IPS DF 6.9 (cell line): ENCODE measurements around the gene TTR.

Experiments used
- DNase-seq: peaks from one replicate; pipeline ENCODE4 v3.0.0-alpha.2; 2013; ENCODE audit warnings: low read depth, low spot score
- H3K27ac ChIP-seq: one replicate; pipeline ENCODE4 v1.5.1; 2013; ENCODE audit warnings: low read length, control low read depth
- H3K27me3 ChIP-seq: 2 replicates; pipeline ENCODE4 v1.6.1; 2013; ENCODE audit warnings: mild to moderate bottlenecking, low read length; ENCODE audit not compliant: control insufficient read depth, insufficient read depth
- H3K36me3 ChIP-seq: 2 replicates; pipeline ENCODE4 v1.6.1; 2013; ENCODE audit warnings: low read length; ENCODE audit not compliant: control insufficient read depth, insufficient read depth
- H3K4me1 ChIP-seq: 2 replicates; pipeline ENCODE4 v1.6.1; 2013; ENCODE audit warnings: low read length; ENCODE audit not compliant: control insufficient read depth, insufficient read depth
- H3K4me3 ChIP-seq: 2 replicates; pipeline ENCODE4 v1.5.1; 2013; ENCODE audit warnings: mild to moderate bottlenecking, low read length
- H3K9me3 ChIP-seq: 2 replicates; pipeline ENCODE4 v1.6.1; 2013; ENCODE audit warnings: low read length, inconsistent platforms; ENCODE audit not compliant: control insufficient read depth, insufficient read depth
- WGBS: extraction: QIAGEN DNeasy Blood & Tissue Kit; methylation state at CpG from one replicate; pipeline ENCODE4 v1.1.7; 2013; ENCODE audit warnings: mixed read lengths, missing lambda C conversion rate; ENCODE audit not compliant: insufficient read length, insufficient coverage; 5-methylcytosine and 5-hydroxymethylcytosine counted together

TTR gene

DNA sequence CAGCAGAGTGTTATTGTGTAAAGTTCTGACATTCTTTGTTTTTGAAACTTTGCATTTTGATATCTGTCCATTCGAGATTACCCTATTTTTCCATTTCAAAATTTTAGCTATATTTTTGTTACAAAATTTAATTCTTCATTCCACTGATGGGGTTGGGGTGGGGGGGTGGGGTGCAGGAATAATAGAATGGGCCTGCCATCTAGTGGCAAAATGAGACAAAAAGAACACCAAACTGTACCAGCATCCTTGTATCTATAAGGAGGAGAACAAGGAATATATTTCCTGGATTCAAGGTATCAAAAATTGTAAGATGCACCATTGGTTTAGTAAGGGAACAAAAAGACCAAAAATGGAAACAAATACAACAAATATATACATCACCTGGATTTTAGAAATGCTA is 27.9 kb upstream of the TTR start:
- H3K9me3 ChIP-seq: no peaks in the 10 kb centered on the region
- H3K27me3 ChIP-seq: no peaks in the 10 kb centered on the region
- no peaks in the 10 kb centered on the region for H3K36me3 ChIP-seq
- no peak overlapping the region for H3K4me3 ChIP-seq
- no peaks in the 10 kb centered on the region for H3K4me1 ChIP-seq
- no peak for DNase-seq
- WGBS: no CpG with 5 or more reads among the region's 1 CpG
- H3K27ac ChIP-seq: no peak overlapping the region

DNA sequence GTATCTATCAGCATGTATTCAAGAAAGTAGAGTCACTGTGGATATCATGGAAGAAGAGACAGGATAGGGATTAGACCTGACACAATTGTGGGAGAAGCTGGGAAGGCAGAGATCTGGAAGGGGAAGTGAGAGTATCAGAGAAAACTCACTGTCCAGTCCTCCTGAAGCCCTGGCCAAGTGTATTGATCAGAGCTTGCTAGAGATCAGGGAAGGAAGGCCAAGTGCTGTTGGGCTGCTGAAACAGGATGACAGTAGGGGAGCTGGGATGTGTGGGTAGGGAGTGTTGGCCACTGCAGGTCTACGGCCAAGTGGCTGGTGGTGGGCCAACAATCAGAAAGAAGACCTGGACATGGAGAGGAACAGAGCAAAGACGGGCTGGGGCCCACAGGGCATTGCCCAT is 26.3 kb upstream of the TTR start:
- Histone ChIP-seq H3K36me3 (no peaks in the 10 kb centered on the region), H3K4me3 (no peak overlapping the region), H3K4me1 (no peaks in the 10 kb centered on the region), H3K27me3 (no peaks in the 10 kb centered on the region), H3K9me3 (no peaks in the 10 kb centered on the region), H3K27ac (no peak overlapping the region)
- no CpG with 5 or more reads among the region's 2 CpGs for WGBS
- no peak for DNase-seq

DNA sequence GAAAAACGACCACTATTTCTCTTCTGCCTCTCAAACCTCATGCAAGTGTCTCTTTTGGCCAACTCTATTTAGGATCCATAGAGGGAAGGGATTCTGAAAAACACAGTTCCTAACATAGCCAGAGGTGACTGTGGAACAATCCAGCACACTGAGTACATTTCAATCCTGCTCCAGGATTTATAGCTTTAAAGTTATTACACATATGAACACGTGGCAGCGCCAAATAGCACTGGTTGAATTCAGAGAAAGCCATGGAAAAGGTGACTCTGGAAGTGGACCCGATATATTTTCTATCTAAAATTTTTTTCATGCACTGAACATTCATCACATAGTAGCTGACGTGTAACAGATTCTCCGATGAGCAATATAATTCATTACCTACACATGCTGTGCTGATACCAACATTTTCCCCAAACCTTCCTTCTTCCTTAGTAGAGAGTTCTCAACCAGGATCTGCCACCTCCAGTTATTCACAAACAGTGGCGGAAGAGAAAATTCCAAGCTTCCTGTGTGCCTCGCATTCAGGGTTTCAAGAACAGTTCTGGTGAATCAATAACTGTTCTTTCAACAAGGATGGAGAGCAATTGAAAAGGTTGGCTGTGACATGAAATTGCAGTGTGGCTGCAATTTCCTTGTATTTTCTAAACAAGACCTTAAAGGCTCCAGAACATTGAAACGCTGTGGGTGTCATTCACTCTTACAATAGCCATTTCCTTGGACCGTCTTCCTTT is 25.7 kb upstream of the TTR start:
- no peaks in the 10 kb centered on the region for H3K9me3 ChIP-seq
- DNase-seq: no peak

DNA sequence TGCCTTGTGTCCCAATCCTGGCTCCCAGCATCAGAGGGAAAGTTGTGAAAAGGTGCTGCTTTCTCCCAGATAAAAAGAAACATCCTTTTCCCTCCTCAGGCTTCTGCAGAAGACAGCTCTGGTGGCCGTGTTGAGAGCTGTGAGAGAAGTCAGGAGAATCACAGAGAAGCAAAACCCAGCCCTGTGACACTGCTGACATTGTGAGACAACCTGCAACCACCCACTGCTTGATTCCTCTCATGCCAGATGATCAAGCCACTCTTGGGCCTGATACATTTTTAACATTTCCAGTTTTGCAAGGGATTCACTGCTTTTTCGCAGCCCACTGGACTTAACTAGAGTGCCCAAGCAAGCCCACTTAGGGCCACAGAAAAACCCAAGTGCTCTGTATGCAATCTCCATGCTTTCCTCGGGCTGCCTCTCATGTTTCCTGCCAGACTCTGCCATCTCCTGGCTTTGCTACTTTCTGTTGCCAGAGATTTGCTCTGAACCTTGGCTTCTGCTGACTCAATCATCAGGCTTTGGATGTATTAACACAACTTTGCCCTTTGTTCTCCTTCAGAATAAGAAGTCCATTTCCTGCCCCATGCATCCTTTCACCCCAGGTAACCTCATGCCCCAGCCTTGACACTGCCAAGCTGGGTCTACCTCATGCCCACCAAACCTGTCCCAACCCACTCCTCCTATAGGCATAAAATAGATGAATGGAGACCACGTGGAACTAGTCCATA is 24.9 kb upstream of the TTR start:
- Histone ChIP-seq H3K27ac (no peak overlapping the region), H3K4me3 (no peak overlapping the region), H3K27me3 (no peaks in the 10 kb centered on the region), H3K36me3 (no peaks in the 10 kb centered on the region), H3K9me3 (no peaks in the 10 kb centered on the region), H3K4me1 (no peaks in the 10 kb centered on the region)
- no peak for DNase-seq
- no CpG with 5 or more reads among the region's 4 CpGs for WGBS

More for the DNA sequence above, 25.7 kb upstream of the TTR start:
- no peak overlapping the region for H3K27ac ChIP-seq
- H3K4me3 ChIP-seq: no peak overlapping the region
- H3K27me3 ChIP-seq: no peaks in the 10 kb centered on the region
- no CpG with 5 or more reads among the region's 10 CpGs for WGBS
- no peaks in the 10 kb centered on the region for H3K36me3 ChIP-seq
- H3K4me1 ChIP-seq: no peaks in the 10 kb centered on the region

DNA sequence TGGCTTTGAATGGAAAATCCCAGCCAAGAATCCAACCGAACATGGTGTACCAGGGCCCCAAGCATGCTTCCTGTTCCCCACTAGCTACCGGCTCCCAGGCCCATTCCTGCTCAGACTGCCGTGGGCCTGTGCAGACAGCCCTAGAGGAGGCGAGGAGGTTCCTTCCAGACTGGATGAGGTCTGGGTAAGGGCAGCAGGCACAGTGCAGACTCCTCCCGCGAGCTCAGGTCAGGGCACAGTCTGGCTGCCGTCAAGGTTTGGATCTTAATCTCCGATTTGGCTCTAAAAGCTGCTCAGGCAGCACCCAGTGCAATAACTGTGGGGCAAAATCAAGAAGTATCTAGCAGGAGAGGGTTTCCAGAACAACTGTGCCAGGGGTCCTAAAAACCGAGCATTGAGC is 19.3 kb upstream of the TTR start:
- no CpG with 5 or more reads among the region's 9 CpGs for WGBS
- H3K27me3 ChIP-seq: no peaks in the 10 kb centered on the region
- no peaks in the 10 kb centered on the region for H3K4me1 ChIP-seq
- no peak overlapping the region for H3K4me3 ChIP-seq
- H3K9me3 ChIP-seq: no peaks in the 10 kb centered on the region
- no peak overlapping the region for H3K27ac ChIP-seq
- H3K36me3 ChIP-seq: no peaks in the 10 kb centered on the region
- no peak for DNase-seq

DNA sequence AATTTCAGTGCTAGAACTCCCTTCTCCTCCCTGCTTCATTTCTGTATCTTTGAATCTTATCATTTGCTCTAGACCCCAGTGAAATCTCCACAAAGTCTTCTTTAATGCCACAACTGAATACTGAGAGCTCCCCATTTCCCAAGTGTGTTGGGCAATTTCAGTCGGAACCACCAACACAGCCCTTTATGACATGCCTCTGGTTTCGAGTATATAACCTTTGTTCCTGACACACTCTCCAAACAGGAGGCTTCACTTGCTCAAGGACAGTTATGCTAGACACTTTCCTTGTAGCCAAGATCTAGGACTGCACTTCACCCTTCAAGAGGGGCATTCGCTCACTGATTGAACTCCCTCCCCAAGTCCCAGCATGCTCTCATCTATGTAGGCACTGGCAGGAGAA is 18.6 kb upstream of the TTR start:
- Histone ChIP-seq H3K27me3 (no peaks in the 10 kb centered on the region), H3K4me1 (no peaks in the 10 kb centered on the region), H3K27ac (no peak overlapping the region), H3K36me3 (no peaks in the 10 kb centered on the region), H3K9me3 (no peaks in the 10 kb centered on the region), H3K4me3 (no peak overlapping the region)
- DNase-seq: no peak
- no CpG with 5 or more reads among the region's 3 CpGs for WGBS

DNA sequence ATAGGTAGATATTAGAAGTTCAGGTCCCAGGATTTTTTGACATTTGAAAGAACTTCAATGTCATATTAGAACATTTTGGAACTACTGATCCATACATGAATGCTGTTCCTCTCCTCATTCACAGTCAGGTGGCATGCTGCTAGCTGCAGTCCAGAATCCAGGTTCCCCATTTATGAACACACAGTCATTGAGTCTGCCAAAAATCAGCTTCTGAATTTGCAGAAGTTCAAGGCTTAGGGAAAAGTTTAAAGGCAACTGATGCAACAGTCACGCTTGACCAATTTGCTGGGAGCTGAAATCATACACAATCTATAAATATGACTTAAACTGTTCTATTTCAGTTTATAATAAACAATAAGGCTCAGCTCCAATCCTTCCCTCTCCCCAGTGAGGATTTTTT is 17.3 kb upstream of the TTR start:
- no peaks in the 10 kb centered on the region for H3K27me3 ChIP-seq
- H3K9me3 ChIP-seq: no peaks in the 10 kb centered on the region
- H3K4me3 ChIP-seq: no peak overlapping the region
- no peaks in the 10 kb centered on the region for H3K36me3 ChIP-seq
- H3K27ac ChIP-seq: no peak overlapping the region
- no peak for DNase-seq
- no peaks in the 10 kb centered on the region for H3K4me1 ChIP-seq
- no CpG with 5 or more reads among the region's 1 CpG for WGBS

DNA sequence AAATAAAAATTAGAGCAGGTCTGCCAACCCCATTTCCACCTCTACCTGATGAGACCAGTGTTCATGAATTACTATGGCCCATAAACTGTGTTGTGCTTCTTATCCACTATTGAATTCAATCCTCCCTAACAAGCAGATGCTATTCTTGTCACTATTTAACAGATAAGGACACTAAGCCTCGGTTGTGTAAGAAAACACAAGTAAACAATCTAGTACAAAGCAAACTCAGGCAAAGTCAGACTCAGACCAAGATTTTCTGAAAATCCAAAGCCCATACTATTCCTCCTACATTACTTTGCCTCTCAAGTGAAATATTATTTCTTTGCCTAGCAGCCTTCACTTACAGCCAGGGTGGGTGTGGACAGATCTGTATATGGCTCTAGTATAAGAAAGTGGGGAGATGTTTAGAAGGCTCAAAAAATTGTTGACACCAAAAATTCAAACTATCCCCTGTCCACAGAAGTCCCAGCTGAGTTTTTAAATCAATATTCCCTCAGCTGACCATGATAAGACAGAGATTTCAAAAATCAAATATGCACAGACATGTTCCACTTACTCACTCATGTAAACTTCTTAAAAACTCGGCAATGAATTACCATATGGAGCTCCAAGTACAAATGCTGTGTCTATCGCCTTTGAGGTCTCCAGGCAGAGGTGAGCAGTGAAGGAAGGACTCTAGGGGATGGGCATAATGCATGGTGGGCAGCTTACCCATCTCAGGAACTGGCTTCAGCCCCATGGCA is 16.0 kb upstream of the TTR start:
- Histone ChIP-seq H3K36me3 (no peaks in the 10 kb centered on the region), H3K4me1 (no peaks in the 10 kb centered on the region), H3K9me3 (no peaks in the 10 kb centered on the region), H3K4me3 (no peak overlapping the region), H3K27me3 (no peaks in the 10 kb centered on the region), H3K27ac (no peak overlapping the region)
- no peak for DNase-seq
- WGBS: no CpG with 5 or more reads among the region's 3 CpGs

DNA sequence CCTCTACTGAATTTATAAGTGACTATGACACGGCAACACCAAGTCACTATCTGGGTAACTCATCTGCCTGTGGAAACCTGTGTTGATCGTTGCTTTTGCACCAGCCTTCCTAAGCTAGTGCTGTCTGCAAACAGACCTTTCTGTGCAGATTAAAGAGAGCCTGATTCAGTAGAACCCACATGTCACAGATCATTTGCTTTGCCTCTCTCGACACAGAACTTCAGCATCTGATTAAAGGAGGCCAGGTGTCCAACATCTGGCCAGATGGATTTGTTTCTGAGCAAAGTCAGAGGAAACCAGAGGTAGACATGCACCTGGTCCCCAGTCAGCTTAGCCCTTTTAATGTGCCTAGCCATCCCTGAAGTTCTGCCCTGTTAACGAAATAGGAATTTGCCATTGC is 15.0 kb upstream of the TTR start:
- H3K9me3 ChIP-seq: no peaks in the 10 kb centered on the region
- no peak overlapping the region for H3K4me3 ChIP-seq
- WGBS: no CpG with 5 or more reads among the region's 4 CpGs
- H3K36me3 ChIP-seq: no peaks in the 10 kb centered on the region
- H3K4me1 ChIP-seq: no peaks in the 10 kb centered on the region
- H3K27ac ChIP-seq: no peak overlapping the region
- DNase-seq: no peak
- no peaks in the 10 kb centered on the region for H3K27me3 ChIP-seq

DNA sequence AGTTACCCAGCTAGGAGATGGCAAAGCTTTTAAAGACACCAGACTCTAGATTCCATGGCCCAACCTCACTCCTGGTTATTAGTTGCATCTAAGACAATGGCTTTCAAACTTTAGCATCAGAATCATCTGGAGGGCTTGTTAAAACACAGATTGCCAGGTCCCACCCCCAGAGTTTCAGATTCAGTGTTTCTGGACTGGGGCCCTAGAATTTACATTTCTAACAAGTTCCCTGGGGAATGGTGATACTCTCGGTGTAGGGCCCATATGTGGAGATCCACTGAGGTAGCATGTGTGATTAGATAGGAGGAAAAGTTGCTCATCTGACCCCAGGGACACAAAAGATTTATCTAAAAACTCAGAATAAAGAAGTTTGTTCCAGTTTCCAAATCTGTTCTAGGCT is 14.5 kb upstream of the TTR start:
- WGBS: no CpG with 5 or more reads among the region's 1 CpG
- no peaks in the 10 kb centered on the region for H3K4me1 ChIP-seq
- H3K27ac ChIP-seq: no peak overlapping the region
- DNase-seq: no peak
- H3K4me3 ChIP-seq: no peak overlapping the region
- no peaks in the 10 kb centered on the region for H3K36me3 ChIP-seq
- H3K9me3 ChIP-seq: no peaks in the 10 kb centered on the region
- H3K27me3 ChIP-seq: no peaks in the 10 kb centered on the region
